Jurkat, Clone E6-1 (cell line): ENCODE results near the gene PRDM11.

ENCODE experiments used
- DNase-seq: peaks from one replicate; pipeline ENCODE4 v3.0.0-alpha.2; 2011; ENCODE audit warnings: low read depth, low spot score
- H3K4me3 ChIP-seq: 2 replicates; pipeline ENCODE4 v1.5.1; 2011; ENCODE audit warnings: mild to moderate bottlenecking, low read length, control low read depth, moderate library complexity

Gene PRDM11

DNA sequence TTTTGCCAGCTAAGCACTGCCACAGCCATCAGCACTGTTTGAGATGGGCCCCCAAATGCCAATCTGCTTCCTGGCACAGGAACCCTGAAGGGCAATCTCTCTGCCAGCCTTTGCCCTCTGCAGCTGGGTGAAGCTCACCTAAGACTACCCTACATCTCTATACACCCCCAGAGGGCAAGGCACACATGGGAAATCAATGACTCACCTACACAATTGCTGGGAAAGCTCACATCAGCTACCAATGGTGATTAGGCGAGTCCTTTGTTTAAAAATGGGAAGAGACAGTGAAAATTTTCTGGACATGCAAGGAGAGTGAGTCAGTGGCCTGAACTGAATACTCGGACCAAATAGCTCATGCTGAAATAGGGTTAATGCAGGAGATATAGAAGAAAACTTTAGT lies 12.6 kb upstream of the PRDM11 start:
- H3K4me3 ChIP-seq: no peak overlapping the region
- no peak for DNase-seq

- H3K4me3 ChIP-seq: no peak overlapping the region
- DNase-seq: no peak
Measured at GRCh38 chr11:45141171-45141570, 5.3 kb upstream of the PRDM11 start.

DNA sequence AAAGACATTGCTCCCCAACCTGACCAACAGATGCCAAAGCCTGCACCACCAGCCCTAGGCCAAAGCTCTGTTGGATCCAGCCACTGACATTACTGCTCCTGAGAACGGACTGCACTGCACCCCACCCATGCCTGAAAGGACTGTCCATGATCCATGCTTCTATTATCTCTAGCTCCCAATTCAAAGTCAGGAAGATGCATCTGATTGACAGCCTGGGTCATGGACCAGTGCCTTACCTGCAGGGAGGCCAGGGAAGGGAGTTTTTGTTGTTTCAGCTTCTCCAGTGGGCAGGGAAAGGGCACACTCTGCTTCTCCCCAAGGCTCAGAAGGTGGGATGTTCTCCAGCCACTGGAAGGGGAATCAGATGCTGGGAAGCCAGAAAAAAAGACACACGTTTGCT lies 4.8 kb upstream of the PRDM11 start:
- H3K4me3 ChIP-seq: no peak overlapping the region
- DNase-seq: no peak

- no peak overlapping the region for H3K4me3 ChIP-seq
- DNase-seq: no peak
Measured at GRCh38 chr11:45142241-45143055, 4.0 kb upstream of the PRDM11 start.

GRCh38 chr11:45143494-45143893 lies 2.9 kb upstream of the PRDM11 start:
- DNase-seq: no peak
- H3K4me3 ChIP-seq: no peak overlapping the region

DNA sequence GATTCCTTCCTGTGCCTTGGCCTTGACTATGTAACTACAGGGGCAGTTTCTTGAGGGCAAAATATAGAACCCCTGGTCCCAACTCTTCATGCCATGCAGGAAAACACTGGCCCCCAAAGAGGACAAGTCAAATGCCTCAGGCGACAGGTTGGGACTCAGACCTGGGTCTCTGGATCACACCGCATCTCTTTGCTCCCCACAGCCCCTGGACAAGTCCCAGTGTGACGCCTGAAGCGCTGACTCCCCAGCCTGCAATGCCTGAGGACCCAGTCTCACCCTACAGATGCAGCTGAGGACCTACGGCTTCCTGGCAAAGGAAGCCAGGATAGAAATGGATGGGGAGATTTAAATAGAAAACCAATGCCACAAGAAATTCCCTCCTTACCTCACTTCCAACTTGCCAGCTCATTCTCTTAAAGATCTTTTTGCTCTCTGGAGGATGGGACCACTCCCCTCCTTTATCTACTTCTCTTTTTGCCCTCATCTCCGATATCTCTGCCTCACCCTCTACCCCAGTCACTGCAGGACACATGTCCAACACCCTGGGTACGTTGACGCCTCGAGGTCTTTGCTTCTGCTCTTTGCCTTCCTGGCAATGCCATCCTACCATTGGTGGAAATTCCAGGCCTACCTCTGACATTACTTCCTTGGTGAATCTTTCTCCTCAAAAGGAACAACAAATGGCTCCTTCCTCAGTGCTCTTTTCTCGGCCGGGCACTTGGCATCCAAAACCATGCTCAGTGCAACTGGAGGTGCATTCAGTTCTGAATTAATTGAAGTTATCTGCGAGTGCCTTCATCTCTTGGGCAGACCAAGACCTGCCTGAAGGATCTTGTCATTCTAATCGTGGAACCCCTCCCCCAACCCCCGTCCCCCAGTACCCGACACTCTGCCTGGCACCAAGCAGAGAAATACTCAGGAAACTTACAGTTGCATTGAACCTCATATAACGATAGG lies 2.0 kb upstream of the PRDM11 start:
- H3K4me3 ChIP-seq: no peak overlapping the region

GRCh38 chr11:45145083-45145378 lies 1.4 kb upstream of the PRDM11 start:
- no peak for DNase-seq
- no peak overlapping the region for H3K4me3 ChIP-seq

More for the DNA sequence above, 2.0 kb upstream of the PRDM11 start:
- no peak for DNase-seq

DNA sequence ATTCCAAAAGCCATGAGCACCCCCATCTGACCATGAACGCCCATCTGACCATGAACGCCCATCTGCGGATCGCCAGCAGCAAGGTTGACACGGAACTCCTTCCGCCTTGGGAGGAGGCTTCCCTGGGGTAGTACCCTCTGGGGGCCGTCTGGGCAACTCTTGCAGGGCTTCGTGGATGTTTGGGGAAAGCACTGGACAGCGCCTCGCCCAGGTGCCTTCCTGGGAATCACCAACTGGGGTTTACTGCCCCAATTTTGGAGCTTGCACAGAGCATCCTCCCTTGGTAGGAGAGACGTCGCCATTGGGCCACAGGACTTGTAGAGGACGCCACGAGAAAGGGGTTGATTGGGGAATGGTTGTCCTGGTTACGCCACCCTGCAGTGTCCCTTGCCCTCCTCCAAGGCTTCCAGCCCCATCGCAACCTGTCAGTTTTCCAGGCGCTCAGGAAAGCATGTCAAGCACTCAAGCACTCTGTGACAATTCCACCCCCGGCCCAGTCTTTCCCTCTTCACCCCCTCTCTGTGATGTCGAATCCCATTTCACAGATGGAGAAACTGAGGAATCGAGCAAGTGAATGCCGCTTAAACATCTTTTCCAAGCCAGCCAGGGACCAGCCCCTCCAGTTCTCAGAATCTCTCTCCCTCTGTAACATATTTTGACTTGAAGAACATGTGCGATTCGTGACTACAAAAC lies 914 bp upstream of the PRDM11 start:
- DNase-seq: no peak
- peak overlapping the region; percentile 84 for H3K4me3 ChIP-seq

DNA sequence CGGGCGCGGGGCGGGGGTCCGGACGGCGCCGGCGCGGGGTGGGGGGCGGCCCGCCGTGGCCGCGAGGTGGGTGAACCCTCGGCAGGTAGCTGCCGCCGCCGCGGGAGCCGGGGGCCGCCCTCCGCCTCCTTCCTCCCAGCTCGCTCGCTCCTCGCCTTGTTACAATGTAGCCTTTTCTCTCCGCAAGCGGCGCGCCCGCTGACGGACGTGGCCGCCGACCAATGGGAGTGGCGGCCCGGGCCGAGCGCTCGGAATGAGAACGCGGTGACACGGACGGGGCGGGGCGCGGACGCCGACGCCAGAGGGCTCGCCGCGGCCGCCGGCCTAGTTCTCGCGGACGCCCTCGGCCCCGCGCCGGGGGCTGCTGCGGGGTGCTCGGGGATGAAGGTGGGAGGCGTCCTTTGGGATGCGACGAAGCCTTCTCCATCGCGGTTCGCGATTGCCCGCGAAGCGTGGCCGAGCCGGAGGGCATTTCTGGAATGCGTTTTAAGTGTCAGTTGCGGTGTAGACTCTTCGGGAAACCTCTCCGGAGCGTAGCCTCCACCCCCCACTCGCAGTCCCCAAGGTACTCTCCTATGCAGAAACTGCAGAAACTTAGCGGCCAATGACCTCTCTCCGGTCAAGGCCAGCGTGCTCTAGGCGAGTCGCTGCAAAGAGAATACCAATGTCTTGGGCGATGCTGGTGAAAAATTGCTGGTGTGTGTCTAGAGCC lies 734 bp downstream of the PRDM11 start:
- DNase-seq: peak; percentile 89
- peak overlapping the region; percentile 84 for H3K4me3 ChIP-seq

DNA sequence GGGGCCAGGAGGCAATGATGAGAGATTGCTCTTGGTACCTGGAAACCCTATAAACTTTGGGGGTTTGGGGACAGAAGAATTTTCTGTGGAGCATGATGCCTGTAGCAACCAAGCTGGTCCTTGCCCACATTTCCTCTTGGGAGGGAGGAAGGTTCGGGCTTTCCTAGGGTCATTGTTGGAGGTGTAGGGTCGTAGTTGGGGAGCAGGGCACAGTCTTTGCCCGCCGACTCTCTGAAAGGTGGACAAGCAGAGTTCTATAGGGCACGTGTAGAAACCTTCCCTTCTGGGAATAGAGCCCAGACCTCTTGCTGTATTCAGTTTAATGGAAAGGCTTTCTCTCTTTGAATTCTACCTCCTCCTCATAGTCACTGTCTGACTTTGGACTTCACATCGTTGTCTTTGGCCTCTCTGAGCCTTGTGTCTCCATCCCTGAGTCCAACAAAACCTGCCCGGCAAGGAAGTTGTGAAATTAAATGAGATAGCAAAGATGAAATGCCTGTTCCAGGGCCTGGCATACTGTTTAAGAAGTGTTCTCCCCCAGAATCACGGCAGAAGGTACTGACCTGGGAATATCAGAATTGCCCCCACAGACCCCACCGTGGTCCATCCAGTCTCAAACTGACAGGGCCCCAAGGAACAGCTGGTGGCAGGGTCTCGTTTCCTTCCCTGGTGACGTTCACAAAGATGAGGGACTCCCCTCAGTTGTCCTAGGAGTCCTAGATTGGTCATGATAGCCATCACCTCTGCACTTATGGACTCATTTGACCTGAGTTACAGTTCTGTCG lies 1.6 kb downstream of the PRDM11 start:
- no peak for DNase-seq
- peak overlapping the region; percentile 84 for H3K4me3 ChIP-seq

- no peak for DNase-seq
Measured at GRCh38 chr11:45149483-45150056, 3.1 kb downstream of the PRDM11 start.

GRCh38 chr11:45150301-45150700 lies 3.9 kb downstream of the PRDM11 start:
- no peak for DNase-seq

More at GRCh38 chr11:45149483-45150056, 3.1 kb downstream of the PRDM11 start:
- H3K4me3 ChIP-seq: no peak overlapping the region

DNA sequence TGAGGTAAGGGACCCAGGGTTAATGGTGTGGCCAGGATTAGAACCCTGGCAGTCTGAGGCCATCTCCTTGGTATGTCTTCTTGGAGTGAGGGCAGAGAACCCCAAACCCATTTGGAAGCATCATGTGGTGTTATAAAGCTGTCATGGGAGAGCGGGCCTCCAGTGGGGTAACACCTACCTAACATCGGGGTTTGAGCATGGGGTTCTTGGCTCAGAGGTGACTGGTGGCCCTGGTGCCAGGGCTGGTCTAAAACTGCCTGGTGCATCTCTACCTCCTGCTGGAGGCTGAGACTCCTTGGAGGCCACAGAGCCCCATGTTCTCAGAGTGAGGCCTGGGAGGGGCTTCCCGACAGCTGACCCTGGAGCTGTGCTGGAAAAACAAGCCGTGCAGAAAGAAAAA lies 4.5 kb downstream of the PRDM11 start:
- DNase-seq: no peak
- H3K4me3 ChIP-seq: no peak overlapping the region

More at GRCh38 chr11:45150301-45150700, 3.9 kb downstream of the PRDM11 start:
- H3K4me3 ChIP-seq: no peak overlapping the region

- no peak for DNase-seq
- H3K4me3 ChIP-seq: no peak overlapping the region
Measured at GRCh38 chr11:45151362-45151982, 5.0 kb downstream of the PRDM11 start.

- no peak for DNase-seq
- no peak overlapping the region for H3K4me3 ChIP-seq
Measured at GRCh38 chr11:45152740-45153595, 6.5 kb downstream of the PRDM11 start.

DNA sequence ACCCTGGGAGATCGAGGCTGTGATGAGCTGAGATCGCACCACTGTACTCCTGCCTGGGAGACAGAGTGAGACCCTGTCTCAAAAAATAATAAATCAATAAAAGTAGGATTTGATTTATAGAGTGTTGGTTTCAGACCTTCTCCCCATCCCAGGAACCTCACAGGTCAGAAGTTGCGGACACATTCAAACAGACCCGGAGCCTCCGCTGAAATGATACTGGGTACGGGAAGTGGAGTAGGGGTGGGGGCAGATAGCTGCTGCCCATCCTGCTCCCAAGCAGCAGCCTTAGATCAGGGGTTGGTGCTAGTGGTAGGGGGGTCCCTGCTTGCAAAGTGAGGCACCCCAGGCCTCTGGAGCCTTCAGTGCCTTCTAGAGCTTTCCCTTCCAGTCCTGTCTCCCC lies 7.8 kb downstream of the PRDM11 start:
- H3K4me3 ChIP-seq: no peak overlapping the region
- DNase-seq: no peak

- no peak overlapping the region for H3K4me3 ChIP-seq
- DNase-seq: no peak
Measured at GRCh38 chr11:45155058-45155551, 8.7 kb downstream of the PRDM11 start.
